Tibial nerve (tissue), 3 donors: ENCODE results near the gene IGF2BP3.

Experiments used
- CTCF ChIP-seq, 5 experiments: fragments of 200-600 bp in 3 of 5; fragments of 450-650 bp in 2 of 5; sonication (generic) in 3 of 5; IDR thresholded peaks; one replicate each; pipeline ENCODE4 v1.5.1; 2016 to 2019; ENCODE audit warnings: antibody characterized with exemption in 5 of 5, mild to moderate bottlenecking in 3 of 5, moderate library complexity in 2 of 5
- POLR2A ChIP-seq, 2 donors: fragments of 450-650 bp; IDR thresholded peaks; one replicate each; pipeline ENCODE4 v1.6.1; 2017; ENCODE audit warnings: antibody characterized with exemption in 2 of 2, mild to moderate bottlenecking in 2 of 2, moderate library complexity in 2 of 2

- peak; percentile 62 to 81 (median 73) for TF ChIP-seq CTCF (IDR thresholded peaks at IDR 0.05)
- TF ChIP-seq POLR2A (IDR thresholded peaks at IDR 0.05), result no peak
Observed at GRCh38 chr7:23261843-23262452, 208.3 kb downstream of the IGF2BP3 start.
